OCI-LY7 (cell line): ENCODE data around the gene RHBG. TPM values are rescaled to one million over a fixed set of nuclear protein-coding genes. Genes with fewer than 3 reads are reported as not detected.
"Not testable (repeated sequence)": the region's sequence is repeated elsewhere in the genome, so short reads cannot be mapped to it uniquely, and the experiment has no call there.

Experiments
- BruUV-seq: library from RNA; stranded (reverse); fragments of 400-500 nt; replicated peaks from 2 replicates; lab custom pipeline; 2021; lab: Mats Ljungman, UMichigan
- CTCF ChIA-PET: fragments of 300-600 bp; sonication (Branson Sonifier 250); formaldehyde crosslinking; loops from one replicate; lab custom pipeline; 2022; ENCODE audit warnings: antibody characterized with exemption; ENCODE audit not compliant: unreplicated experiment; lab: Charles Lee
- POLR2A ChIA-PET: fragments of 300-600 bp; sonication (Branson Sonifier 250); formaldehyde crosslinking; loops from one replicate; lab custom pipeline; 2022; ENCODE audit warnings: antibody characterized with exemption; lab: Charles Lee
- DNase-seq: peaks from one replicate; pipeline ENCODE4 v3.0.0-alpha.2; 2015; ENCODE audit warnings: low spot score
- H2AFZ ChIP-seq: fragments of 200-600 bp; sonication (generic), shearing (Covaris generic); 2 replicates; pipeline ENCODE4 v1.6.1; 2014; ENCODE audit warnings: mild to moderate bottlenecking, antibody characterized with exemption, low read length, moderate library complexity
- H3K27ac ChIP-seq: fragments of 200-600 bp; sonication (generic); 2 replicates; pipeline ENCODE4 v1.5.1; 2014; ENCODE audit warnings: mixed run types, low read depth, mild to moderate bottlenecking, moderate library complexity, low read length, inconsistent platforms; ENCODE audit not compliant: poor library complexity, severe bottlenecking
- H3K36me3 ChIP-seq: fragments of 200-600 bp; sonication (generic); 2 replicates; pipeline ENCODE4 v1.6.1; 2014; ENCODE audit warnings: mild to moderate bottlenecking, antibody characterized with exemption, low read length, moderate library complexity, mixed read lengths; ENCODE audit not compliant: insufficient read depth
- H3K4me1 ChIP-seq: fragments of 200-600 bp; sonication (generic); 2 replicates; pipeline ENCODE4 v1.5.1; 2014; ENCODE audit warnings: mild to moderate bottlenecking, low read length; ENCODE audit not compliant: insufficient read depth, poor library complexity, severe bottlenecking
- H3K4me2 ChIP-seq: fragments of 200-600 bp; sonication (generic); 2 replicates; pipeline ENCODE4 v1.6.1; 2014; ENCODE audit warnings: mild to moderate bottlenecking, low read length
- H3K4me3 ChIP-seq: fragments of 200-600 bp; sonication (generic); 2 replicates; pipeline ENCODE4 v1.5.1; 2014; ENCODE audit warnings: mild to moderate bottlenecking, low read depth, low read length; ENCODE audit not compliant: poor library complexity, severe bottlenecking
- H3K79me2 ChIP-seq: fragments of 200-600 bp; sonication (generic); 2 replicates; pipeline ENCODE4 v1.6.1; 2016; ENCODE audit warnings: low read depth, mild to moderate bottlenecking, low read length, moderate library complexity, mixed read lengths; ENCODE audit not compliant: insufficient read depth
- H3K9me2 ChIP-seq: fragments of 200-600 bp; sonication (generic); 2 replicates; pipeline ENCODE4 v1.6.1; 2016; ENCODE audit warnings: mild to moderate bottlenecking, low read length, mixed read lengths; ENCODE audit not compliant: insufficient read depth
- H3K9me3 ChIP-seq: fragments of 200-600 bp; sonication (generic); 2 replicates; pipeline ENCODE4 v1.6.1; 2014; ENCODE audit warnings: mild to moderate bottlenecking, mixed run types, low read length, mixed read lengths
- H4K20me1 ChIP-seq: fragments of 200-600 bp; sonication (generic); 2 replicates; pipeline ENCODE4 v1.6.1; 2014; ENCODE audit warnings: mild to moderate bottlenecking, antibody characterized with exemption, low read length, moderate library complexity, mixed read lengths; ENCODE audit not compliant: insufficient read depth
- CTCF ChIP-seq: fragments of 200-600 bp; sonication (generic); conservative IDR thresholded peaks from 2 replicates; pipeline ENCODE4 v1.5.1; 2014; ENCODE audit warnings: mild to moderate bottlenecking, antibody characterized with exemption, low read length, moderate library complexity, mixed read lengths
- EZH2phosphoT487 ChIP-seq: fragments of 200-600 bp; sonication (generic); IDR thresholded peaks from 2 replicates; pipeline ENCODE4 v1.6.1; 2018; ENCODE audit warnings: low read depth, borderline replicate concordance, mild to moderate bottlenecking, mixed run types, antibody characterized with exemption, low read length, moderate library complexity, mixed read lengths
- intact Hi-C: fragments of 100-400 bp; cut with micrococcal nuclease; formaldehyde crosslinking; loops from one replicate; pipeline ENCODE4 v1.10.0; 2022; ENCODE audit not compliant: unreplicated experiment
- total RNA-seq, 2 experiments: library from RNA; depleted of rRNA in 1 of 2; stranded (reverse); fragments of >200 nt in 1 of 2; shearing (Covaris generic) in 1 of 2; gene quantifications; 2 replicates each; pipeline ENCODE4 v1.2.3, GENCODE V29; 2014 to 2022

The RHBG gene
- total RNA-seq, 2 experiments from 2014 or later = not detected

DNA sequence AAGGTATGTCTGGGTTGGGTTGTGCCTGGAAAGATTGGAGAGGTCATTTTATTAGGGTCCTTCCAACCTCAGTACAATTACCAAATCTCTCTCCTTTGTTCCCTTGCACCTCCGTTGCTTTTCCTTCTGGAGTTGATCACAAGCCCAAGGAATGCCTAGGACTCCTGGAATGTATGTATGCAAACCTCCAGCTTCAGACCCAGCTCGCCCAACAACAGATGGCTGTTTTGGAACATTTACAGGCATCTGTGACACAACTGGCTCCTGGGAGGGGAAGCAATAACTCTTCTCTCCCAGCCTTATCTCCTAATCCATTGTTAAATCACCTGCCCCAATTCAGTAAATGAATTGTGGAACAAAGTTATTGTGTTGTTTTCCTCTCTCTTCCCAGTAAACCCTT is 22.4 kb upstream of the RHBG start:
- DNase-seq = no peak
- H3K4me2 ChIP-seq = no peak overlapping the region

DNA sequence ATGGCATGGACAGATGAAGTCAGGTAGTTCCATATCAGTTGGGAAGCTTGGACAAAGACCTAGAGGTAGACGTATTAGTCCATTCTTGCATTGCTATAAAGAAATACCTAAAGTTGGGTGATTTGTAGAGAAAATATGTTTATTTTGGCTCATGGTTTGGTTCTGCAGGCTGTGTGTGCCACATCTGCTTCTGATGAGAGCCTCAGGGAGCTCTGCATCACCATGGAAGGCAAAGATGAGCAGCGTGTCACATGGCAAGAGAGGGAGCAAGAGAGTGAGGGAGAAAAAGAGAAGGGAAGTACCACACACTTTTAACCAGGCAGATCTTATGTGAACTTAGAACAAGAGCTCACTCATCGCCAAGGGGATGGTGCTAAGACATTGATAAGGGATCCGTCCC is 21.7 kb upstream of the RHBG start:
- H3K9me2 ChIP-seq = no peaks in the 10 kb centered on the region
- no peaks in the 10 kb centered on the region for H3K9me3 ChIP-seq
- H3K4me3 ChIP-seq = no peak overlapping the region
- TF ChIP-seq EZH2phosphoT487 (no peak), CTCF (no peak)
- no peaks in the 10 kb centered on the region for H3K79me2 ChIP-seq
- intact Hi-C loops = no loop called here
- H4K20me1 ChIP-seq = no peaks in the 10 kb centered on the region
- no peak overlapping the region for H3K4me2 ChIP-seq
- H3K4me1 ChIP-seq = no peaks in the 10 kb centered on the region
- H3K27ac ChIP-seq = no peak overlapping the region
- H2AFZ ChIP-seq = no peak overlapping the region
- ChIA-PET CTCF (interaction anchor here (0.5 to 0.6 kb wide), 2 partner anchors 110 to 178 kb away, joined by 3 to 4 read pairs; no protein-coding TSS in a partner anchor), POLR2A (interaction anchor here (0.5 kb wide), 2 partner anchors 15 to 99 kb away, joined by 3 read pairs; no protein-coding TSS in a partner anchor)
- DNase-seq = no peak
- no peaks in the 10 kb centered on the region for H3K36me3 ChIP-seq
- no TSS peak for BruUV-seq

More for the DNA sequence above, 22.4 kb upstream of the RHBG start:
- Histone ChIP-seq H3K79me2 (no peaks in the 10 kb centered on the region), H3K36me3 (no peaks in the 10 kb centered on the region), H3K4me3 (no peak overlapping the region), H3K27ac (no peak overlapping the region), H3K9me3 (no peaks in the 10 kb centered on the region), H4K20me1 (no peaks in the 10 kb centered on the region), H3K9me2 (no peaks in the 10 kb centered on the region), H3K4me1 (no peaks in the 10 kb centered on the region), H2AFZ (no peak overlapping the region)
- no peak for TF ChIP-seq EZH2phosphoT487
- no peak for TF ChIP-seq CTCF
- no TSS peak for BruUV-seq
- ChIA-PET CTCF (no interaction called here), POLR2A (interaction anchor here (0.5 kb wide), 1 partner anchor 15 kb away, joined by 3 read pairs; no protein-coding TSS in a partner anchor)
- intact Hi-C loops = no loop called here

DNA sequence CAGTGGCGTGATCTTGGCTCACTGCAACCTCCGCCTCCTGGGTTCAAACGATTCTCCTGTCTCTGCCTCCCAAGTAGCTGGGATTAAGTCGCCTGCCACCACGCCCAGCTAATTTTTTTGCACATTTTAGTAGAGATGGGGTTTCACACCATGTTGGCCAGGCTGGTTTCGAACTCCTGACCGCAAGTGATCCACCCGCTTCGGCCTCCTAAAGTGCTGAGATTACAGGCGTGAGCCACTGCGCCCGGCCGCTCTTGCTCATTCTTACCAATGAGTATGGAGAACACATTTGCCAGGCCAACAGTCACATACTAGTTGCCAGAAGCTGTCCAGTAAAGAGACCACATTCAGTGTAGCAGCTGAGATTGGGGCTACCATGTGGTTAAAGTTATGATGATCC is 16.5 kb upstream of the RHBG start:
- H3K9me3 ChIP-seq, intact Hi-C loops, H3K79me2 ChIP-seq, DNase-seq, POLR2A ChIA-PET, H3K36me3 ChIP-seq, BruUV-seq, CTCF ChIA-PET, H3K4me3 ChIP-seq, H3K4me2 ChIP-seq, H3K9me2 ChIP-seq, H3K27ac ChIP-seq, H2AFZ ChIP-seq, H4K20me1 ChIP-seq, H3K4me1 ChIP-seq: not testable (repeated sequence)
